Measurements from ENCODE around the gene HOXD11.

- TF ChIP-seq CTCF (IDR thresholded peaks at IDR 0.05), result no peak
- TF ChIP-seq EP300 (IDR thresholded peaks at IDR 0.05), result no peak
- no peak for TF ChIP-seq POLR2AphosphoS5 (IDR thresholded peaks at IDR 0.05)
- TF ChIP-seq POLR2A (IDR thresholded peaks at IDR 0.05), result no peak
Observed at GRCh38 chr2:176096243-176096985, 10.7 kb upstream of the HOXD11 start.

Measured in upper lobe of left lung (tissue), 4 donors.